Fibroblast of mammary gland (primary cell): ENCODE data around the gene FGD5.

Experiments used
- DNase-seq: peaks from one replicate; pipeline ENCODE4 v3.0.0-alpha.2; 2010; ENCODE audit warnings: low read depth
- H3K4me3 ChIP-seq: 2 replicates; pipeline ENCODE4 v1.5.1; 2011; ENCODE audit warnings: low read depth, mild to moderate bottlenecking, low read length, moderate library complexity; ENCODE audit not compliant: control insufficient read depth
- CTCF ChIP-seq: conservative IDR thresholded peaks from 2 replicates; pipeline ENCODE4 v1.5.1; 2011; ENCODE audit warnings: low read depth, low read length, inconsistent platforms; ENCODE audit not compliant: control insufficient read depth, insufficient read depth

FGD5 gene

GRCh38 chr3:14820156-14820555, 1.4 kb downstream of the FGD5 start:
- TF ChIP-seq CTCF = no peak
- no peak overlapping the region for H3K4me3 ChIP-seq
- DNase-seq = no peak

- no peak for TF ChIP-seq CTCF
- DNase-seq = no peak
- no peak overlapping the region for H3K4me3 ChIP-seq
Observed at GRCh38 chr3:14821151-14821550, 2.4 kb downstream of the FGD5 start.

GRCh38 chr3:14822134-14822533, 3.4 kb downstream of the FGD5 start:
- H3K4me3 ChIP-seq = no peak overlapping the region
- TF ChIP-seq CTCF = no peak
- no peak for DNase-seq

- no peak overlapping the region for H3K4me3 ChIP-seq
Observed at GRCh38 chr3:14822670-14823390, 4.1 kb downstream of the FGD5 start.

GRCh38 chr3:14823393-14823792, 4.6 kb downstream of the FGD5 start:
- DNase-seq = peak; percentile 10
- TF ChIP-seq CTCF = no peak
- no peak overlapping the region for H3K4me3 ChIP-seq

More at GRCh38 chr3:14822670-14823390, 4.1 kb downstream of the FGD5 start:
- no peak for DNase-seq
- TF ChIP-seq CTCF = no peak

- H3K4me3 ChIP-seq = no peak overlapping the region
- no peak for TF ChIP-seq CTCF
- DNase-seq = no peak
Observed at GRCh38 chr3:14823910-14824629, 5.3 kb downstream of the FGD5 start.
